HepG2 (cell line): ENCODE results near the gene GNAI2. TPM values are rescaled to one million over a fixed set of nuclear protein-coding genes. Genes with fewer than 3 reads are reported as not detected.

Experiments used
- AHR ChIP-seq: IDR thresholded peaks from 2 replicates; pipeline ENCODE4 v1.6.1; 2018; ENCODE audit warnings: missing genetic modification reagents, missing compliant biosample characterization
- CREB1 ChIP-seq, 2 experiments: fragments of 450-650 bp in 1 of 2; IDR thresholded peaks; 2 replicates each; pipeline ENCODE4 v1.6.1; 2016 to 2017; ENCODE audit warnings: control low read depth in 1 of 2, mild to moderate bottlenecking in 1 of 2, missing compliant biosample characterization in 1 of 2, missing genetic modification characterization in 1 of 2
- HHEX ChIP-seq: IDR thresholded peaks from 2 replicates; pipeline ENCODE4 v1.6.1; 2016; ENCODE audit warnings: control low read depth
- MZF1 ChIP-seq: sonication (generic); formaldehyde crosslinking; IDR thresholded peaks from 2 replicates; pipeline ENCODE4 v1.8.1; 2023; ENCODE audit warnings: mild to moderate bottlenecking, missing genetic modification reagents, borderline replicate concordance
- NFKBIZ ChIP-seq: IDR thresholded peaks from 2 replicates; pipeline ENCODE4 v1.6.1; 2018; ENCODE audit warnings: missing genetic modification reagents, missing compliant biosample characterization
- PAF1 ChIP-seq: IDR thresholded peaks from 2 replicates; pipeline ENCODE4 v1.6.1; 2016; ENCODE audit warnings: missing genetic modification reagents, missing compliant biosample characterization
- PHF8 ChIP-seq: sonication (generic); formaldehyde crosslinking; IDR thresholded peaks from 2 replicates; pipeline ENCODE4 v1.5.0; 2020; ENCODE audit warnings: missing genetic modification reagents
- SMC3 ChIP-seq: IDR thresholded peaks from 2 replicates; pipeline ENCODE4 v1.6.1; 2011; ENCODE audit warnings: low read length, improper control_type of control experiment
- TAF15 ChIP-seq: fragments of 200-400 bp; formaldehyde crosslinking; IDR thresholded peaks from one replicate; pipeline ENCODE4 v1.6.1; 2018; ENCODE audit warnings: mild to moderate bottlenecking, low read depth, low read length; ENCODE audit not compliant: poor library complexity, severe bottlenecking
- ZC3H13 ChIP-seq: sonication (generic); formaldehyde crosslinking; IDR thresholded peaks from 2 replicates; pipeline ENCODE4 v1.8.1; 2023; ENCODE audit warnings: mild to moderate bottlenecking, missing genetic modification reagents, moderate library complexity
- ZFP1 ChIP-seq: IDR thresholded peaks from 2 replicates; pipeline ENCODE4 v1.6.1; 2016
- ZNF543 ChIP-seq: sonication (generic); formaldehyde crosslinking; IDR thresholded peaks from 2 replicates; pipeline ENCODE4 v1.4.0; 2020; ENCODE audit warnings: mild to moderate bottlenecking, missing genetic modification reagents
- ZNF552 ChIP-seq: sonication (generic); formaldehyde crosslinking; IDR thresholded peaks from 2 replicates; pipeline ENCODE4 v1.9.0; 2022; ENCODE audit warnings: missing genetic modification reagents, mild to moderate bottlenecking, borderline replicate concordance
- ZNF781 ChIP-seq: sonication (generic); formaldehyde crosslinking; IDR thresholded peaks from 2 replicates; pipeline ENCODE4 v1.5.1; 2020; ENCODE audit warnings: borderline replicate concordance, mild to moderate bottlenecking, missing genetic modification reagents; ENCODE audit errors: not compliant biosample characterization
- ZNF839 ChIP-seq: sonication (generic); formaldehyde crosslinking; IDR thresholded peaks from 2 replicates; pipeline ENCODE4 v1.4.0; 2020; ENCODE audit warnings: missing genetic modification reagents, mild to moderate bottlenecking, borderline replicate concordance
- polyA plus RNA-seq, 8 experiments: library from polyadenylated mRNA; depleted of rRNA in 3 of 8; stranded (reverse) in 7 of 8; unstranded in 1 of 8; fragments of >200 nt; fragmentation: Illumina TruSeq in 4 of 8; extraction: Trizol in 4 of 8; gene quantifications; 2 replicates each; pipeline versions ENCODE4 v1.2.1 to v1.2.3, GENCODE V29; 2011 to 2016; ENCODE audit warnings: low read depth in 4 of 8, missing spikeins in 1 of 8, mixed read lengths in 1 of 8; ENCODE audit not compliant: insufficient read depth in 1 of 8
- total RNA-seq, 5 experiments: library from RNA; depleted of rRNA; stranded (reverse); fragments of >200 nt; fragmentation: Illumina TruSeq; extraction: Trizol; gene quantifications; 2 replicates each; pipeline ENCODE4 v1.2.3, GENCODE V29; 2016; ENCODE audit warnings: low read depth in 1 of 5
- TF ChIP-seq, protein P1 (sequence below): sonication (generic); formaldehyde crosslinking; IDR thresholded peaks from 2 replicates; pipeline ENCODE4 v1.9.0; 2021; ENCODE audit warnings: mild to moderate bottlenecking, missing genetic modification reagents
- TF ChIP-seq, protein P2 (sequence below): sonication (generic); formaldehyde crosslinking; IDR thresholded peaks from 2 replicates; pipeline ENCODE4 v1.4.0; 2020; ENCODE audit warnings: missing genetic modification reagents, borderline replicate concordance
- TF ChIP-seq, protein P3 (sequence below): sonication (generic); formaldehyde crosslinking; IDR thresholded peaks from 2 replicates; pipeline ENCODE4 v1.4.0; 2020; ENCODE audit warnings: missing genetic modification reagents, borderline replicate concordance

Gene GNAI2
- total and polyA plus RNA-seq, 2 of the 13 experiments (the other 11 are each of a cell fraction or from before 2014, with no cell fraction given): 51.1 to 66.2 TPM

DNA sequence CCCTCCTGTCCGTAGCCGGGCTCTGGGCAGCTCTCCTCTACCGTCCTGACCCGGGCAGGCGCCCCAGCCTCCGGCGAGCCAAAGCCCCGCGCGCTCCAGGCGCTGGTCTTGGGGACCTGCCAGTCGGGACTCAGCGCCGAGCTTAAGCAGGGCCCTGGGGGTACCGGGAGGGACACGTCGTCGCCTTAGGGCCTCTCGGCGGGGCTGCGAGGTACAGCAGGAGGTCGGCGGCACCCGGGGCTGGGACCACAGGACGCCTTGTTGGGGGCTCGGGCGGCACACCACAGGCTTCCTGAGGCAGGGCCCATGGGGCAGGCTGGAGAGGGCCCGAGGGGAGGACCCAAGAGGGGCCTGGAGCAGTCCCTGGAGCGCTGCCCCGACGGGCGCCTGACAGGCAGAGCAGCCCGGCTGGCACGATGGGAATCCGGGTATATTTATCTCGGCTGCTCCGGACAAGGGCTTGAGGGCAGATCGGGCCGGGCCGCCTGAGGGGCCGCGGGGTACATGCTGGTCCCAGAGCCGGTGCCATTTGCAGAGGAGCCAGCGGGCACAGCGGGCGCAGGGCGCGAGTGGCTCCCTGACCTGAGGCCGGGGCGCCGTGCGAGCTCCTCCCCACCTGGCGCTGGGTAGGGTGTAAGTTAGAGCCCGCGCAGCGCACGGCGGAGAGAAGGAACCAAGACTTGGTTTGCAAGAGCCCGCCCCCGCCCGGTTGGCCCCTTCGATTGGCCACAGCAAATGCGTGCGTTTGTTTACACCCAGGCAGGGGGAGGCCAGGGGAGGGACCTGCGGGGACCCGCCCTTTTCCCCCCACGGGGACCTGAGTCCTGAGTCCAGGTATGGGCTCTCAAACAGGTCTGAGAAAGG, 30.4 kb upstream of the GNAI2 start (continued):
- TF ChIP-seq, protein P1, sequence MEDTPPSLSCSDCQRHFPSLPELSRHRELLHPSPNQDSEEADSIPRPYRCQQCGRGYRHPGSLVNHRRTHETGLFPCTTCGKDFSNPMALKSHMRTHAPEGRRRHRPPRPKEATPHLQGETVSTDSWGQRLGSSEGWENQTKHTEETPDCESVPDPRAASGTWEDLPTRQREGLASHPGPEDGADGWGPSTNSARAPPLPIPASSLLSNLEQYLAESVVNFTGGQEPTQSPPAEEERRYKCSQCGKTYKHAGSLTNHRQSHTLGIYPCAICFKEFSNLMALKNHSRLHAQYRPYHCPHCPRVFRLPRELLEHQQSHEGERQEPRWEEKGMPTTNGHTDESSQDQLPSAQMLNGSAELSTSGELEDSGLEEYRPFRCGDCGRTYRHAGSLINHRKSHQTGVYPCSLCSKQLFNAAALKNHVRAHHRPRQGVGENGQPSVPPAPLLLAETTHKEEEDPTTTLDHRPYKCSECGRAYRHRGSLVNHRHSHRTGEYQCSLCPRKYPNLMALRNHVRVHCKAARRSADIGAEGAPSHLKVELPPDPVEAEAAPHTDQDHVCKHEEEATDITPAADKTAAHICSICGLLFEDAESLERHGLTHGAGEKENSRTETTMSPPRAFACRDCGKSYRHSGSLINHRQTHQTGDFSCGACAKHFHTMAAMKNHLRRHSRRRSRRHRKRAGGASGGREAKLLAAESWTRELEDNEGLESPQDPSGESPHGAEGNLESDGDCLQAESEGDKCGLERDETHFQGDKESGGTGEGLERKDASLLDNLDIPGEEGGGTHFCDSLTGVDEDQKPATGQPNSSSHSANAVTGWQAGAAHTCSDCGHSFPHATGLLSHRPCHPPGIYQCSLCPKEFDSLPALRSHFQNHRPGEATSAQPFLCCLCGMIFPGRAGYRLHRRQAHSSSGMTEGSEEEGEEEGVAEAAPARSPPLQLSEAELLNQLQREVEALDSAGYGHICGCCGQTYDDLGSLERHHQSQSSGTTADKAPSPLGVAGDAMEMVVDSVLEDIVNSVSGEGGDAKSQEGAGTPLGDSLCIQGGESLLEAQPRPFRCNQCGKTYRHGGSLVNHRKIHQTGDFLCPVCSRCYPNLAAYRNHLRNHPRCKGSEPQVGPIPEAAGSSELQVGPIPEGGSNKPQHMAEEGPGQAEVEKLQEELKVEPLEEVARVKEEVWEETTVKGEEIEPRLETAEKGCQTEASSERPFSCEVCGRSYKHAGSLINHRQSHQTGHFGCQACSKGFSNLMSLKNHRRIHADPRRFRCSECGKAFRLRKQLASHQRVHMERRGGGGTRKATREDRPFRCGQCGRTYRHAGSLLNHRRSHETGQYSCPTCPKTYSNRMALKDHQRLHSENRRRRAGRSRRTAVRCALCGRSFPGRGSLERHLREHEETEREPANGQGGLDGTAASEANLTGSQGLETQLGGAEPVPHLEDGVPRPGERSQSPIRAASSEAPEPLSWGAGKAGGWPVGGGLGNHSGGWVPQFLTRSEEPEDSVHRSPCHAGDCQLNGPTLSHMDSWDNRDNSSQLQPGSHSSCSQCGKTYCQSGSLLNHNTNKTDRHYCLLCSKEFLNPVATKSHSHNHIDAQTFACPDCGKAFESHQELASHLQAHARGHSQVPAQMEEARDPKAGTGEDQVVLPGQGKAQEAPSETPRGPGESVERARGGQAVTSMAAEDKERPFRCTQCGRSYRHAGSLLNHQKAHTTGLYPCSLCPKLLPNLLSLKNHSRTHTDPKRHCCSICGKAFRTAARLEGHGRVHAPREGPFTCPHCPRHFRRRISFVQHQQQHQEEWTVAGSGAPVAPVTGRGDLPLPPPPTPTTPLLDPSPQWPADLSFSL: no peak
- TF ChIP-seq ZNF839: no peak
- TF ChIP-seq HHEX (CRISPR knock-in tag): no peak
- no peak for TF ChIP-seq SMC3
- TF ChIP-seq MZF1 (CRISPR knock-in tag): no peak
- TF ChIP-seq NFKBIZ (CRISPR knock-in tag): no peak
- TF ChIP-seq ZNF552 (CRISPR knock-in tag): no peak
- TF ChIP-seq AHR: no peak
- TF ChIP-seq PAF1 (CRISPR knock-in tag): no peak
- no peak for TF ChIP-seq ZFP1 (CRISPR knock-in tag)
- TF ChIP-seq PHF8: peak; percentile 41; the same call in 1 of the 2 replicates
- no peak for TF ChIP-seq ZC3H13
- TF ChIP-seq ZNF781: no peak
- no peak for TF ChIP-seq CREB1 (IDR thresholded peaks at IDR 0.05)
- no peak for TF ChIP-seq CREB1 (CRISPR knock-in tag; IDR thresholded peaks at IDR 0.05)
- peak; percentile 46; the same call in 1 of the 2 replicates for TF ChIP-seq ZNF543
- TF ChIP-seq, protein P2, sequence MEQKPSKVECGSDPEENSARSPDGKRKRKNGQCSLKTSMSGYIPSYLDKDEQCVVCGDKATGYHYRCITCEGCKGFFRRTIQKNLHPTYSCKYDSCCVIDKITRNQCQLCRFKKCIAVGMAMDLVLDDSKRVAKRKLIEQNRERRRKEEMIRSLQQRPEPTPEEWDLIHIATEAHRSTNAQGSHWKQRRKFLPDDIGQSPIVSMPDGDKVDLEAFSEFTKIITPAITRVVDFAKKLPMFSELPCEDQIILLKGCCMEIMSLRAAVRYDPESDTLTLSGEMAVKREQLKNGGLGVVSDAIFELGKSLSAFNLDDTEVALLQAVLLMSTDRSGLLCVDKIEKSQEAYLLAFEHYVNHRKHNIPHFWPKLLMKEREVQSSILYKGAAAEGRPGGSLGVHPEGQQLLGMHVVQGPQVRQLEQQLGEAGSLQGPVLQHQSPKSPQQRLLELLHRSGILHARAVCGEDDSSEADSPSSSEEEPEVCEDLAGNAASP (CRISPR knock-in tag): no peak
- TF ChIP-seq TAF15: no peak
- TF ChIP-seq, protein P3, sequence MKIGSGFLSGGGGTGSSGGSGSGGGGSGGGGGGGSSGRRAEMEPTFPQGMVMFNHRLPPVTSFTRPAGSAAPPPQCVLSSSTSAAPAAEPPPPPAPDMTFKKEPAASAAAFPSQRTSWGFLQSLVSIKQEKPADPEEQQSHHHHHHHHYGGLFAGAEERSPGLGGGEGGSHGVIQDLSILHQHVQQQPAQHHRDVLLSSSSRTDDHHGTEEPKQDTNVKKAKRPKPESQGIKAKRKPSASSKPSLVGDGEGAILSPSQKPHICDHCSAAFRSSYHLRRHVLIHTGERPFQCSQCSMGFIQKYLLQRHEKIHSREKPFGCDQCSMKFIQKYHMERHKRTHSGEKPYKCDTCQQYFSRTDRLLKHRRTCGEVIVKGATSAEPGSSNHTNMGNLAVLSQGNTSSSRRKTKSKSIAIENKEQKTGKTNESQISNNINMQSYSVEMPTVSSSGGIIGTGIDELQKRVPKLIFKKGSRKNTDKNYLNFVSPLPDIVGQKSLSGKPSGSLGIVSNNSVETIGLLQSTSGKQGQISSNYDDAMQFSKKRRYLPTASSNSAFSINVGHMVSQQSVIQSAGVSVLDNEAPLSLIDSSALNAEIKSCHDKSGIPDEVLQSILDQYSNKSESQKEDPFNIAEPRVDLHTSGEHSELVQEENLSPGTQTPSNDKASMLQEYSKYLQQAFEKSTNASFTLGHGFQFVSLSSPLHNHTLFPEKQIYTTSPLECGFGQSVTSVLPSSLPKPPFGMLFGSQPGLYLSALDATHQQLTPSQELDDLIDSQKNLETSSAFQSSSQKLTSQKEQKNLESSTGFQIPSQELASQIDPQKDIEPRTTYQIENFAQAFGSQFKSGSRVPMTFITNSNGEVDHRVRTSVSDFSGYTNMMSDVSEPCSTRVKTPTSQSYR (CRISPR knock-in tag): no peak
